A549 (cell line): ENCODE measurements around the gene CHMP6. TPM values are rescaled to one million over a fixed set of nuclear protein-coding genes. Genes with fewer than 3 reads are reported as not detected.

ENCODE experiments used
- ATAC-seq, 2 experiments: fragments of 200-7000 bp in 1 of 2; fragments of >200 bp in 1 of 2; cut with Nextera tagmentation in 1 of 2; cut with Tn5 transposase in 1 of 2; 3 replicates each; pipeline versions ENCODE4 v1.8.0 to v1.9.1; 2018 to 2020; ENCODE audit warnings: mild to moderate bottlenecking in 1 of 2, moderate library complexity in 1 of 2
- CTCF ChIA-PET: fragments of 300-600 bp; sonication (Branson Sonifier 250); formaldehyde crosslinking; extraction: SDS; loops from one replicate; lab custom pipeline; 2021; ENCODE audit warnings: antibody characterized with exemption, inconsistent platforms; lab: Yijun Ruan, JAX
- POLR2A ChIA-PET: fragments of 350-600 bp; formaldehyde crosslinking; extraction: SDS; loops from one replicate; lab custom pipeline; 2021; ENCODE audit warnings: antibody characterized with exemption, inconsistent platforms; lab: Yijun Ruan, JAX
- DNase-seq, 2 experiments: peaks; one replicate each; pipeline versions ENCODE4 v3.0.0 to v3.0.0-alpha.2; 2011 to 2016; ENCODE audit warnings: low read depth in 1 of 2, low spot score in 1 of 2
- FAIRE-seq: peaks from 2 replicates; lab custom pipeline; 2011; peaks lifted over from hg19 to GRCh38; lab: Jason Lieb, UNC
- H3K27ac ChIP-seq, 2 experiments: fragments of >200 bp; sonication (Bioruptor Twin); formaldehyde crosslinking; 3 replicates each; pipeline ENCODE4 v1.5.1; 2016 to 2017
- H3K4me1 ChIP-seq: fragments of >200 bp; sonication (Bioruptor Twin); formaldehyde crosslinking; 3 replicates; pipeline ENCODE4 v1.6.1; 2016
- H3K4me2 ChIP-seq: fragments of >200 bp; sonication (Bioruptor Twin); formaldehyde crosslinking; 3 replicates; pipeline ENCODE4 v1.6.1; 2016
- H3K4me3 ChIP-seq: fragments of >200 bp; sonication (Bioruptor Twin); formaldehyde crosslinking; 3 replicates; pipeline ENCODE4 v1.5.1; 2016
- H3K9me3 ChIP-seq: fragments of >200 bp; sonication (Bioruptor Twin); formaldehyde crosslinking; 3 replicates; pipeline ENCODE4 v1.6.1; 2016
- ATOH8 ChIP-seq: fragments of 250-450 bp; sonication (Bioruptor Pico); IDR thresholded peaks from 2 replicates; pipeline ENCODE4 v1.5.0; 2020; ENCODE audit warnings: low read depth, mild to moderate bottlenecking, moderate library complexity
- BHLHE40 ChIP-seq: IDR thresholded peaks from 2 replicates; pipeline ENCODE4 v1.6.1; 2012; ENCODE audit warnings: low read depth, low read length, inconsistent platforms
- CEBPB ChIP-seq, 2 experiments: fragments of >200 bp in 1 of 2; sonication (Bioruptor Twin) in 1 of 2; formaldehyde crosslinking in 1 of 2; IDR thresholded peaks; 2 replicates each; pipeline ENCODE4 v1.6.1; 2012 to 2016
- CHD2 ChIP-seq: fragments of 150-350 bp; IDR thresholded peaks from 2 replicates; pipeline ENCODE4 v1.6.1; 2014; ENCODE audit warnings: low read length; ENCODE audit not compliant: partially characterized antibody
- EHF ChIP-seq: fragments of 250-450 bp; sonication (Bioruptor Pico); IDR thresholded peaks from 2 replicates; pipeline ENCODE4 v1.5.0; 2020; ENCODE audit warnings: mild to moderate bottlenecking
- ELK1 ChIP-seq: fragments of 150-350 bp; IDR thresholded peaks from 2 replicates; pipeline ENCODE4 v1.6.1; 2014; ENCODE audit warnings: low read depth, mild to moderate bottlenecking, low read length
- ESRRA ChIP-seq: fragments of 150-350 bp; IDR thresholded peaks from 2 replicates; pipeline ENCODE4 v1.6.1; 2014; ENCODE audit warnings: mild to moderate bottlenecking, low read length, borderline replicate concordance
- FOXS1 ChIP-seq: fragments of 250-450 bp; sonication (Bioruptor Pico); IDR thresholded peaks from 2 replicates; pipeline ENCODE4 v1.5.0; 2020; ENCODE audit warnings: mild to moderate bottlenecking, moderate library complexity
- GATA3 ChIP-seq: IDR thresholded peaks from 2 replicates; pipeline ENCODE4 v1.6.1; 2012; ENCODE audit warnings: borderline replicate concordance
- HEYL ChIP-seq: fragments of 250-450 bp; sonication (Bioruptor Pico); IDR thresholded peaks from 2 replicates; pipeline ENCODE4 v1.8.0; 2021; ENCODE audit warnings: mild to moderate bottlenecking, moderate library complexity
- HOXA7 ChIP-seq: fragments of 250-450 bp; sonication (Bioruptor Pico); IDR thresholded peaks from 2 replicates; pipeline ENCODE4 v1.5.0; 2020; ENCODE audit warnings: mild to moderate bottlenecking, moderate library complexity
- HOXB13 ChIP-seq: fragments of 250-450 bp; sonication (Bioruptor Pico); IDR thresholded peaks from 2 replicates; pipeline ENCODE4 v1.5.0; 2020; ENCODE audit warnings: low read depth, mild to moderate bottlenecking, moderate library complexity
- JUN ChIP-seq, 2 experiments: fragments of >200 bp; sonication (Bioruptor Twin); formaldehyde crosslinking; IDR thresholded peaks; 2 replicates in 1 of 2; 3 replicates in 1 of 2; pipeline ENCODE4 v1.6.1; 2016 to 2017
- JUNB ChIP-seq: fragments of >200 bp; sonication (Bioruptor Twin); formaldehyde crosslinking; IDR thresholded peaks from 2 replicates; pipeline ENCODE4 v1.6.1; 2016
- KDM5A ChIP-seq: fragments of 200-600 bp; sonication (generic); IDR thresholded peaks from 2 replicates; pipeline ENCODE4 v1.6.1; 2016; ENCODE audit warnings: antibody characterized with exemption, mild to moderate bottlenecking
- MAFK ChIP-seq: fragments of 450-650 bp; IDR thresholded peaks from 2 replicates; pipeline ENCODE4 v1.6.1; 2014; ENCODE audit not compliant: partially characterized antibody
- MAX ChIP-seq: IDR thresholded peaks from 2 replicates; pipeline ENCODE4 v1.6.1; 2012
- POLR2A ChIP-seq: IDR thresholded peaks from 2 replicates; pipeline ENCODE4 v1.6.1; 2012; ENCODE audit warnings: mild to moderate bottlenecking, low read length
- POLR2AphosphoS2 ChIP-seq: conservative IDR thresholded peaks from 2 replicates; pipeline ENCODE4 v1.6.1; 2012; ENCODE audit warnings: low read length, improper control_type of control experiment, inconsistent platforms
- RCOR1 ChIP-seq: fragments of 150-350 bp; IDR thresholded peaks from 2 replicates; pipeline ENCODE4 v1.6.1; 2014; ENCODE audit warnings: antibody characterized with exemption, low read length, low read depth
- REST ChIP-seq: fragments of 200-600 bp; sonication (generic); IDR thresholded peaks from 2 replicates; pipeline ENCODE4 v1.6.1; 2016; ENCODE audit warnings: antibody characterized with exemption, mild to moderate bottlenecking, moderate library complexity
- RFX5 ChIP-seq: fragments of 450-650 bp; IDR thresholded peaks from 2 replicates; pipeline ENCODE4 v1.7.1; 2014; ENCODE audit warnings: antibody characterized with exemption, mild to moderate bottlenecking, moderate library complexity
- RNF2 ChIP-seq: fragments of 200-600 bp; sonication (generic); IDR thresholded peaks from 2 replicates; pipeline ENCODE4 v1.6.1; 2016; ENCODE audit warnings: low read depth, mild to moderate bottlenecking, antibody characterized with exemption, moderate library complexity, borderline replicate concordance
- SREBF2 ChIP-seq: fragments of 450-650 bp; IDR thresholded peaks from 2 replicates; pipeline ENCODE4 v1.6.1; 2014; ENCODE audit warnings: mild to moderate bottlenecking, moderate library complexity
- TFCP2L1 ChIP-seq: fragments of 250-450 bp; sonication (Bioruptor Pico); IDR thresholded peaks from 2 replicates; pipeline ENCODE4 v1.5.0; 2021; ENCODE audit warnings: mild to moderate bottlenecking
- TP53 ChIP-seq: fragments of 250-450 bp; sonication (Bioruptor Pico); IDR thresholded peaks from 2 replicates; pipeline ENCODE4 v1.5.0; 2021; ENCODE audit warnings: mild to moderate bottlenecking, moderate library complexity
- USF2 ChIP-seq: fragments of 450-650 bp; IDR thresholded peaks from 2 replicates; pipeline ENCODE4 v1.6.1; 2014; ENCODE audit warnings: antibody characterized with exemption
- ZFP36 ChIP-seq: fragments of 450-650 bp; IDR thresholded peaks from 2 replicates; pipeline ENCODE4 v1.6.1; 2014; ENCODE audit warnings: borderline replicate concordance; ENCODE audit not compliant: partially characterized antibody
- WGBS: methylation state at CpG from one replicate; pipeline ENCODE4 v1.1.6; 2017; ENCODE audit errors: missing lambda C conversion rate; 5-methylcytosine and 5-hydroxymethylcytosine counted together
- polyA plus RNA-seq, 4 experiments: library from polyadenylated mRNA; depleted of rRNA in 3 of 4; stranded (reverse); fragments of >200 nt; fragmentation: RNase III in 1 of 4; extraction: RNeasy Plus Mini Kit Qiagen cat#74134 plus additional on column Dnase treatment in 1 of 4; gene quantifications; 2 replicates in 3 of 4; 3 replicates in 1 of 4; pipeline ENCODE4 v1.2.3, GENCODE V29; 2011 to 2017

The CHMP6 gene
- polyA plus RNA-seq, 2 of the 4 experiments (the other 2 are of a cell fraction), result 28.9 to 30.8 TPM

- H3K4me3 ChIP-seq, result no peak overlapping the region
- 0 out of 3 replicates have a peak, but pooled peaks cover 3% of the 10 kb centered on the region for H3K9me3 ChIP-seq
- FAIRE-seq, result no peak
- POLR2A ChIA-PET, result no interaction called here
- H3K4me2 ChIP-seq, result no peak overlapping the region
- H3K27ac ChIP-seq, result no peak overlapping the region
- TF ChIP-seq KDM5A (no peak), FOXS1 (CRISPR knock-in tag) (no peak), MAX (no peak), USF2 (no peak), BHLHE40 (no peak), HOXB13 (CRISPR knock-in tag) (no peak), HEYL (CRISPR knock-in tag) (no peak), ATOH8 (CRISPR knock-in tag) (no peak), ELK1 (no peak), ZFP36 (no peak), MAFK (no peak), ESRRA (no peak), HOXA7 (no peak), TFCP2L1 (CRISPR knock-in tag) (no peak), POLR2A (no peak), TP53 (no peak), JUN (IDR thresholded peaks at IDR 0.05) (no peak)
- DNase-seq, result no peak
- no peak for ATAC-seq
- WGBS, result 76% methylated on average over 4 of the region's 6 CpGs
- H3K4me1 ChIP-seq, result 0 out of 3 replicates have a peak, but pooled peaks cover 7% of the 10 kb centered on the region
- CTCF ChIA-PET, result interaction anchor here (0.7 to 37.9 kb wide), 13 partner anchors 9 to 211 kb away, joined by 3 to 880 read pairs (median 4); no protein-coding TSS in a partner anchor
These were observed 30.7 kb downstream of the CHMP6 start for GRCh38 chr17:81022344-81022676.

GRCh38 chr17:81025065-81025740 is 33.6 kb downstream of the CHMP6 start:
- no peak overlapping the region for H3K4me3 ChIP-seq
- no peak overlapping the region for H3K27ac ChIP-seq
- H3K4me2 ChIP-seq, result no peak overlapping the region
- POLR2A ChIA-PET, result no interaction called here
- TF ChIP-seq RNF2 (no peak), JUN (IDR thresholded peaks at IDR 0.05) (no peak), FOXS1 (CRISPR knock-in tag) (no peak), SREBF2 (no peak), CEBPB (IDR thresholded peaks at IDR 0.05) (no peak), POLR2A (no peak), RFX5 (no peak), TP53 (no peak), JUNB (no peak), EHF (no peak), ESRRA (no peak), POLR2AphosphoS2 (no peak), CHD2 (no peak), REST (no peak), RCOR1 (no peak), GATA3 (no peak), BHLHE40 (no peak), KDM5A (no peak)
- DNase-seq (no peak), FAIRE-seq (no peak), ATAC-seq (no peak)
- H3K9me3 ChIP-seq, result 0 out of 3 replicates have a peak, but pooled peaks cover 3% of the 10 kb centered on the region
- H3K4me1 ChIP-seq, result 0 out of 3 replicates have a peak, but pooled peaks cover 7% of the 10 kb centered on the region
- 64% methylated on average over 16 of the region's 16 CpGs for WGBS
- CTCF ChIA-PET, result interaction anchor here (0.6 to 37.9 kb wide), 16 partner anchors 8 to 1017 kb away, joined by 3 to 880 read pairs (median 4); no protein-coding TSS in a partner anchor
